Smooth muscle cell (in vitro differentiated cells): ENCODE measurements around the gene VSTM2L. TPM values are rescaled to one million over a fixed set of nuclear protein-coding genes. Genes with fewer than 3 reads are reported as not detected.

Experiments
- DNase-seq: peaks from one replicate; lab custom pipeline; 2025; ENCODE audit not compliant: unreplicated experiment; lab: John Stamatoyannopoulos, UW
- H2AFZ ChIP-seq: fragments of 200-600 bp; sonication (generic); 2 replicates; pipeline ENCODE4 v1.6.0; 2016; ENCODE audit warnings: antibody characterized with exemption, low read depth, mild to moderate bottlenecking
- H3F3A ChIP-seq: fragments of 200-600 bp; sonication (generic); 2 replicates; pipeline ENCODE4 v1.6.0; 2017; ENCODE audit warnings: antibody characterized with exemption, low read depth
- H3K27ac ChIP-seq: fragments of 200-600 bp; sonication (generic); 2 replicates; pipeline ENCODE4 v1.5.1; 2016; ENCODE audit warnings: low read depth, mild to moderate bottlenecking
- H3K27me3 ChIP-seq: fragments of 200-600 bp; sonication (generic); 2 replicates; pipeline ENCODE4 v1.6.1; 2016; ENCODE audit warnings: low read depth, mild to moderate bottlenecking
- H3K36me3 ChIP-seq: fragments of 200-600 bp; sonication (generic); 2 replicates; pipeline ENCODE4 v1.5.1; 2016; ENCODE audit warnings: low read depth
- H3K4me1 ChIP-seq: fragments of 200-600 bp; sonication (generic); 2 replicates; pipeline ENCODE4 v1.5.1; 2016; ENCODE audit warnings: low read depth
- H3K4me2 ChIP-seq: fragments of 200-600 bp; sonication (generic); 2 replicates; pipeline ENCODE4 v1.6.0; 2016; ENCODE audit warnings: mild to moderate bottlenecking
- H3K4me3 ChIP-seq: fragments of 200-600 bp; sonication (generic); 2 replicates; pipeline ENCODE4 v1.5.1; 2016; ENCODE audit warnings: mild to moderate bottlenecking
- H3K79me2 ChIP-seq: fragments of 200-600 bp; sonication (generic); 2 replicates; pipeline ENCODE4 v1.6.0; 2016; ENCODE audit warnings: low read depth, mild to moderate bottlenecking
- H3K9ac ChIP-seq: fragments of 200-600 bp; sonication (generic); 2 replicates; pipeline ENCODE4 v1.6.0; 2016; ENCODE audit warnings: low read depth
- H3K9me3 ChIP-seq: fragments of 200-600 bp; sonication (generic); replicated peaks from 2 replicates; pipeline ENCODE4 v1.5.1; 2016; ENCODE audit warnings: low read depth
- H4K20me1 ChIP-seq: fragments of 200-600 bp; sonication (generic); 2 replicates; pipeline ENCODE4 v1.6.0; 2016; ENCODE audit warnings: low read depth
- WGBS: methylation state at CpG from one replicate; pipeline ENCODE4 v1.1.7; 2016; ENCODE audit warnings: low lambda C conversion rate; 5-methylcytosine and 5-hydroxymethylcytosine counted together
- polyA plus RNA-seq: library from polyadenylated mRNA; unstranded; fragments of >200 nt; fragmentation: Nextera tagmentation; extraction: Ambion mirVana; gene quantifications from 2 replicates; pipeline ENCODE4 v1.2.1, GENCODE V29; 2016
- total RNA-seq: library from RNA; depleted of rRNA; stranded (reverse); fragments of >200 nt; gene quantifications from 2 replicates; pipeline ENCODE4 v1.2.3, GENCODE V29; 2014
- TF ChIP-seq, protein P1 (sequence below): fragments of 200-600 bp; sonication (generic); IDR thresholded peaks from 2 replicates; pipeline ENCODE4 v1.5.1; 2017; ENCODE audit warnings: borderline replicate concordance, mild to moderate bottlenecking, antibody characterized with exemption; ENCODE audit not compliant: insufficient read depth, poor library complexity, severe bottlenecking

VSTM2L gene
- total and polyA plus RNA-seq, 2 experiments from 2014 or later: 0.56 to 1.9 TPM

DNA sequence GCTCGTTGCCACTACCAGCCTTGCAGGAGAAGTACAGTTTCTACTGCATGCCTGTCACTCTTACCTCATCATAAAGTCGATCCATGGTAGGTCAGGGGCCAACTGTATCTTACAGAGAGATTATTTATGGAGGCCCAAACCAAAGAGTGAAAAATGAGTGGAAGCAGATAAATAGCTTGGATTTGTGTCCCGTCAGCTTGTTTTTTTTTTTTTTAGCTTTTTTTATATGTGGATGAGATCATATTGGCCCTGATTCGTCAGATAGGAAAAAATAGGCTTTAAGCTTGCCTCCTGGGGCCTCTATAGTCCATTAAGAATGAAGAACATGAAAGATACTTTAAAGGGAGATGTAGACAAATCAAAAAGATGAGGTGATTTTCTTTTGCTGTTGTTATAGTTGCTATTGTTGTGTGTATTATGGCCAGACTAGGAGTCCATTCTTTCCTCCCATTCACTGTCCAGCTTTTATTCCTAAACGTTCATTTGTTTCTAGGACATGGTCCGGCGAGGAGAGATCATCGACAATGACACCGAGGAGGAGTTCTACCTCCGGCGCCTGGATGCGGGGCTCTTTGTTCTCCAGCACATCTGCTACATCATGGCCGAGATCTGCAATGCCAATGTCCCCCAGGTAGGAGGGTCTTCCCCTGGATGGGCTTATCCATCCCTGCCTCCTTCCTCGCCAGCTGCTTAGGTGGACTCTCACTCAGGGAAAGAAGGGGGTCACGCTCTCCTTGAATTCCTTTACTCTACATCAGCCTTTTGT, 43.3 kb upstream of the VSTM2L start:
- no peaks in the 10 kb centered on the region for H3K4me1 ChIP-seq
- H3K79me2 ChIP-seq: no peaks in the 10 kb centered on the region
- no peak overlapping the region for H3K9ac ChIP-seq
- no peaks in the 10 kb centered on the region for H4K20me1 ChIP-seq
- no peaks in the 10 kb centered on the region for H3K9me3 ChIP-seq
- no peaks in the 10 kb centered on the region for H3K36me3 ChIP-seq
- no peak overlapping the region for H3K27ac ChIP-seq
- TF ChIP-seq, protein P1, sequence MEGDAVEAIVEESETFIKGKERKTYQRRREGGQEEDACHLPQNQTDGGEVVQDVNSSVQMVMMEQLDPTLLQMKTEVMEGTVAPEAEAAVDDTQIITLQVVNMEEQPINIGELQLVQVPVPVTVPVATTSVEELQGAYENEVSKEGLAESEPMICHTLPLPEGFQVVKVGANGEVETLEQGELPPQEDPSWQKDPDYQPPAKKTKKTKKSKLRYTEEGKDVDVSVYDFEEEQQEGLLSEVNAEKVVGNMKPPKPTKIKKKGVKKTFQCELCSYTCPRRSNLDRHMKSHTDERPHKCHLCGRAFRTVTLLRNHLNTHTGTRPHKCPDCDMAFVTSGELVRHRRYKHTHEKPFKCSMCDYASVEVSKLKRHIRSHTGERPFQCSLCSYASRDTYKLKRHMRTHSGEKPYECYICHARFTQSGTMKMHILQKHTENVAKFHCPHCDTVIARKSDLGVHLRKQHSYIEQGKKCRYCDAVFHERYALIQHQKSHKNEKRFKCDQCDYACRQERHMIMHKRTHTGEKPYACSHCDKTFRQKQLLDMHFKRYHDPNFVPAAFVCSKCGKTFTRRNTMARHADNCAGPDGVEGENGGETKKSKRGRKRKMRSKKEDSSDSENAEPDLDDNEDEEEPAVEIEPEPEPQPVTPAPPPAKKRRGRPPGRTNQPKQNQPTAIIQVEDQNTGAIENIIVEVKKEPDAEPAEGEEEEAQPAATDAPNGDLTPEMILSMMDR: no peak
- no peak overlapping the region for H3K4me2 ChIP-seq
- DNase-seq: no peak
- WGBS: 97% methylated on average over 15 of the region's 15 CpGs
- no peak overlapping the region for H3K4me3 ChIP-seq
- no peak overlapping the region for H2AFZ ChIP-seq
- H3F3A ChIP-seq: no peaks in the 10 kb centered on the region
- H3K27me3 ChIP-seq: no peaks in the 10 kb centered on the region

DNA sequence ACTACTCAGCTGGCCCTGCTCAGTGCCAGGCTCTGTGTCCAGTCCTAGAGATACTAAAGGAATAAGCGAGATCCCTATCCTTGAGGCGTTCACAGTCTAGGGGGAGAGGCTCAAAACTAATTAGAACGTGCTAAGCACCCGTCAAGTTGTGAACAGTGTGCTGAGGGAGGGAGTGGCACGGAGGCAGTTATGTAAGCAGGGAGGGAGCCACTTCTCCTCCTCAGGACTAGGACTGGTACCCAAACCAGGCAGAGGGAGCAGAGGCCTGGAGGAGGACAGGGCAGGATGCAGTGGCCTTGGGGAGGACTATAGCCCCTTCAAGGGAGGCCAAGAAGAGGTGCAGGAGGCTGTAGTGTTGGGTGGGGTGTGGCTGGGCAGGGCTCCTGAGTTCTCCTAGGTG, 39.6 kb upstream of the VSTM2L start:
- no peaks in the 10 kb centered on the region for H3K36me3 ChIP-seq
- no peaks in the 10 kb centered on the region for H3K9me3 ChIP-seq
- H4K20me1 ChIP-seq: no peaks in the 10 kb centered on the region
- no peak overlapping the region for H3K27ac ChIP-seq
- H3K4me1 ChIP-seq: no peaks in the 10 kb centered on the region
- no peak overlapping the region for H2AFZ ChIP-seq
- H3K27me3 ChIP-seq: no peaks in the 10 kb centered on the region
- no peak for DNase-seq
- TF ChIP-seq, protein P1: no peak
- H3K4me2 ChIP-seq: no peak overlapping the region
- 93% methylated on average over 5 of the region's 5 CpGs for WGBS
- H3K9ac ChIP-seq: no peak overlapping the region
- no peak overlapping the region for H3K4me3 ChIP-seq
- no peaks in the 10 kb centered on the region for H3F3A ChIP-seq
- no peaks in the 10 kb centered on the region for H3K79me2 ChIP-seq

DNA sequence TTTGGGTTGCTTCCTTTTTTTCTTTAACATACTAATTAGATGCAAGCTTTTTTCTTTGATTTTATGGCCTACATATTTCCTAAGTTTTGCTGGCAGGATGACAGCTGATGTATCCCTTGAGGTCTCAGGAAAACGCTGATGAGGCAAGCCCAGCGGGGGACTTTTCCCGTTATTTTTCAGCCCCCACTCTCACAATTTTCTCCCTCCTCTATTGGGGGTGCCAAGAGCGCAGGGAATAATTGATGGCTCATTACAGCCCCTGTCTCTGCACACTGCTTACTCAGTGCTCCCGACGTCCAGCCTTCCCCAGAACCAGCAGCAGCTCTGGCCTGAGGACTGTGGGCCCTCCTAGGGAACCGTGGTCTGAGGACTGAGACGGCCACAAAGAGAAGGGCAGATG, 38.6 kb upstream of the VSTM2L start:
- no peak overlapping the region for H3K4me2 ChIP-seq
- no peaks in the 10 kb centered on the region for H3K9me3 ChIP-seq
- no peaks in the 10 kb centered on the region for H3F3A ChIP-seq
- no peaks in the 10 kb centered on the region for H3K27me3 ChIP-seq
- no peak overlapping the region for H2AFZ ChIP-seq
- H3K4me1 ChIP-seq: peaks cover 1% of the 10 kb centered on the region
- H3K4me3 ChIP-seq: no peak overlapping the region
- 78% methylated on average over 8 of the region's 8 CpGs for WGBS
- H3K36me3 ChIP-seq: no peaks in the 10 kb centered on the region
- no peaks in the 10 kb centered on the region for H4K20me1 ChIP-seq
- no peaks in the 10 kb centered on the region for H3K79me2 ChIP-seq
- DNase-seq: no peak
- no peak overlapping the region for H3K27ac ChIP-seq
- TF ChIP-seq, protein P1: no peak
- no peak overlapping the region for H3K9ac ChIP-seq

DNA sequence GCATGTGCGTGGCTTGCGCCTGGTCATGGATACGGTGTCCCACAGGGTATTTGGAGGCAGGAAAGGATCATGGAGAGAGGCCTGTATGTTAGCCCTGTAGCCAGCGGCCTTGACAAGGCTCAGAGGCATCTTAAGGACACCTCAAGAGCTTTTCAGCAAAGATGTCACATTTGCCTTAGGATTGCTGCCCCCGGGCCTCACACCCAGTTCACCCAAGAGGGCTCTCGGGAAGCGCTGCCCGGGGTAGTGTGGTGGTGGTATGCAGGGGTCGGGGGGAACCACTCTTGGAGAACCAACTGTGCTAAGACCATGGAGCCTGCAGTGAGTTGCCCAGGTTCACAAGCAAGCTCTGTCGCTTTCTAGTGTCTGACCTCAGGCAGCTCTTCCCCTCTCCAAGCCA, 36.9 kb upstream of the VSTM2L start:
- no peaks in the 10 kb centered on the region for H3K9me3 ChIP-seq
- no peaks in the 10 kb centered on the region for H3F3A ChIP-seq
- no peak overlapping the region for H3K4me2 ChIP-seq
- 97% methylated on average over 10 of the region's 10 CpGs for WGBS
- no peak overlapping the region for H2AFZ ChIP-seq
- H3K79me2 ChIP-seq: no peaks in the 10 kb centered on the region
- no peak overlapping the region for H3K9ac ChIP-seq
- no peaks in the 10 kb centered on the region for H4K20me1 ChIP-seq
- H3K36me3 ChIP-seq: no peaks in the 10 kb centered on the region
- DNase-seq: no peak
- TF ChIP-seq, protein P1: no peak
- H3K4me3 ChIP-seq: no peak overlapping the region
- no peaks in the 10 kb centered on the region for H3K27me3 ChIP-seq
- no peak overlapping the region for H3K27ac ChIP-seq
- peaks cover 4% of the 10 kb centered on the region for H3K4me1 ChIP-seq
